OCI-LY3 (cell line): ENCODE data around the gene CFAP99.

Source experiments
- H2AFZ ChIP-seq: fragments of 200-600, 300-600 bp; shearing (Covaris generic); 2 replicates; pipeline ENCODE4 v1.6.0; 2014; ENCODE audit warnings: antibody characterized with exemption, low read depth, low read length
- H3K27ac ChIP-seq: fragments of 200-600, 300-600 bp; sonication (generic); 2 replicates; pipeline ENCODE4 v1.5.1; 2014; ENCODE audit warnings: mild to moderate bottlenecking, low read length, moderate library complexity, mixed read lengths
- H3K27me3 ChIP-seq: fragments of 200-600, 300-600 bp; sonication (generic); 2 replicates; pipeline ENCODE4 v1.6.1; 2014; ENCODE audit warnings: low read depth, low read length, mixed read lengths
- H3K36me3 ChIP-seq: fragments of 200-600, 300-600 bp; sonication (generic); replicated peaks from 2 replicates; pipeline ENCODE3; 2014; ENCODE audit warnings: low read depth, low read length, mixed read lengths
- H3K4me1 ChIP-seq: fragments of 300-600, 200-600 bp; sonication (generic); 2 replicates; pipeline ENCODE4 v1.6.1; 2014; ENCODE audit warnings: low read length, mixed read lengths
- H3K4me2 ChIP-seq: fragments of 200-600, 300-600 bp; sonication (generic); 2 replicates; pipeline ENCODE4 v1.6.1; 2014; ENCODE audit warnings: low read length, mixed read lengths
- H3K4me3 ChIP-seq: fragments of 300-600, 200-600 bp; sonication (generic); 2 replicates; pipeline ENCODE4 v1.5.1; 2014; ENCODE audit warnings: antibody characterized with exemption, mild to moderate bottlenecking, low read length, moderate library complexity
- H3K79me2 ChIP-seq: fragments of 300-600, 200-600 bp; shearing (Covaris generic); 2 replicates; pipeline ENCODE4 v1.6.1; 2014; ENCODE audit warnings: mild to moderate bottlenecking, low read length, mixed read lengths
- H3K9ac ChIP-seq: fragments of 300-600, 200-600 bp; shearing (Covaris generic); 2 replicates; pipeline ENCODE4 v1.6.0; 2014; ENCODE audit warnings: mild to moderate bottlenecking, low read length, moderate library complexity
- H3K9me3 ChIP-seq: fragments of 200-600, 300-600 bp; shearing (Covaris generic); 2 replicates; pipeline ENCODE4 v1.6.1; 2014; ENCODE audit warnings: low read length, mixed read lengths; ENCODE audit not compliant: insufficient read depth
- H4K20me1 ChIP-seq: fragments of 200-600, 300-600 bp; sonication (generic); 2 replicates; pipeline ENCODE4 v1.6.1; 2016; ENCODE audit warnings: low read length, mixed read lengths; ENCODE audit not compliant: insufficient read depth
- CTCF ChIP-seq: fragments of 200-600, 300-600 bp; sonication (generic); IDR thresholded peaks from 2 replicates; pipeline ENCODE4 v1.5.1; 2014; ENCODE audit warnings: antibody characterized with exemption, low read length, low read depth
- EZH2phosphoT487 ChIP-seq: fragments of 200-600 bp; shearing (Covaris generic); IDR thresholded peaks from 2 replicates; pipeline ENCODE4 v1.6.1; 2018; ENCODE audit warnings: antibody characterized with exemption, mixed run types, low read depth

CFAP99 gene

GRCh38 chr4:2417226-2417764 lies 1.5 kb upstream of the CFAP99 start:
- Histone ChIP-seq H2AFZ (no peak overlapping the region), H4K20me1 (no peaks in the 10 kb centered on the region), H3K4me1 (peaks cover 37% of the 10 kb centered on the region), H3K27me3 (peaks cover 18% of the 10 kb centered on the region), H3K4me3 (peak overlapping the region; percentile 88), H3K79me2 (0 out of 2 replicates have a peak, but pooled peaks cover 2% of the 10 kb centered on the region), H3K9ac (no peak overlapping the region), H3K9me3 (no peaks in the 10 kb centered on the region), H3K36me3 (no peaks in the 10 kb centered on the region), H3K4me2 (peak overlapping the region; percentile 86), H3K27ac (no peak overlapping the region)
- TF ChIP-seq CTCF (no peak), EZH2phosphoT487 (no peak)

- peaks cover 18% of the 10 kb centered on the region for H3K27me3 ChIP-seq
- H3K36me3 ChIP-seq = no peaks in the 10 kb centered on the region
- no peaks in the 10 kb centered on the region for H3K9me3 ChIP-seq
- peaks cover 30% of the 10 kb centered on the region for H3K4me1 ChIP-seq
- H3K4me3 ChIP-seq = peak within 1 kb of the TSS; percentile 88
- H2AFZ ChIP-seq = peak within 1 kb of the TSS; percentile 31; the same call in 1 of the 2 replicates
- H3K27ac ChIP-seq = no peak within 1 kb of the TSS
- H3K9ac ChIP-seq = peak within 1 kb of the TSS; percentile 51
- H3K4me2 ChIP-seq = peak within 1 kb of the TSS; percentile 92
- TF ChIP-seq CTCF (no peak), EZH2phosphoT487 (no peak)
- 0 out of 2 replicates have a peak, but pooled peaks cover 2% of the 10 kb centered on the region for H3K79me2 ChIP-seq
- no peaks in the 10 kb centered on the region for H4K20me1 ChIP-seq
Observed at GRCh38 chr4:2417765-2418649, 748 bp upstream of the CFAP99 start, which contains the start of gene ZFYVE28. Gene ZFYVE28 (minus strand): TSS chr4:2418645. CDS start chr4:2418323, 322 bp downstream.

- Histone ChIP-seq H3K4me3 (no peak overlapping the region), H3K4me2 (no peak overlapping the region), H3K79me2 (no peaks in the 10 kb centered on the region), H2AFZ (no peak overlapping the region), H3K27me3 (peaks cover 18% of the 10 kb centered on the region), H3K27ac (no peak overlapping the region), H3K9me3 (no peaks in the 10 kb centered on the region), H3K9ac (no peak overlapping the region), H3K36me3 (no peaks in the 10 kb centered on the region), H3K4me1 (peaks cover 21% of the 10 kb centered on the region), H4K20me1 (no peaks in the 10 kb centered on the region)
- TF ChIP-seq CTCF (no peak), EZH2phosphoT487 (no peak)
Observed at GRCh38 chr4:2419814-2420213, 1.1 kb downstream of the CFAP99 start.

DNA sequence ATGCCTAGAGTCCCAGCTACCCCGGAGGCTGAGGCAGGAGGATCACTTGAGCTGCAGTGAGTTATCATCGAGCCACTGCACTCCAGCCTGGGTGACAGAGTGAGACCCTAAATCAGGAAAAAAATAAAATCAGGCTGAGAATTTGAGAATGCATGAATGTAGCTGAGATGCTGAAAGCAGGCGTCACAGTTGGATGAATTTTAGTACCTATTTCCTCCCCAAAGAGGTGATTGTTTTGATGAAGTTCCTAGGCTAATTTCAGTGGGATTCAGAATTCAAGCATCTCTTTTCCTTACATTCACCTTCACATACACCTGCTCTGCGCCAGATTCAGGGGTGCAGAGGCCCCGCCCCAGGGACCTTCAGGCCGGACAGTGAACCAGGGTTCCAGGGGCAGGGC lies 3.2 kb downstream of the CFAP99 start:
- H3K27me3 ChIP-seq = peaks cover 18% of the 10 kb centered on the region
- peaks cover 21% of the 10 kb centered on the region for H3K4me1 ChIP-seq
- TF ChIP-seq CTCF (no peak), EZH2phosphoT487 (no peak)
- no peak overlapping the region for H3K4me3 ChIP-seq
- H3K27ac ChIP-seq = no peak overlapping the region
- no peak overlapping the region; the same call in 1 of the 2 replicates for H3K4me2 ChIP-seq
- no peak overlapping the region for H3K9ac ChIP-seq
- H4K20me1 ChIP-seq = no peaks in the 10 kb centered on the region
- H3K36me3 ChIP-seq = no peaks in the 10 kb centered on the region
- no peaks in the 10 kb centered on the region for H3K9me3 ChIP-seq
- H2AFZ ChIP-seq = no peak overlapping the region
- no peaks in the 10 kb centered on the region for H3K79me2 ChIP-seq
